HG02798 (cell line): ENCODE results near the gene MYOM3.

Experiments
- ATAC-seq: cut with Tn5 transposase; IDR thresholded peaks from one replicate; pipeline ENCODE4 v1.9.1; 2021; ENCODE audit warnings: mild to moderate bottlenecking; ENCODE audit not compliant: unreplicated experiment, poor library complexity

MYOM3 gene

DNA sequence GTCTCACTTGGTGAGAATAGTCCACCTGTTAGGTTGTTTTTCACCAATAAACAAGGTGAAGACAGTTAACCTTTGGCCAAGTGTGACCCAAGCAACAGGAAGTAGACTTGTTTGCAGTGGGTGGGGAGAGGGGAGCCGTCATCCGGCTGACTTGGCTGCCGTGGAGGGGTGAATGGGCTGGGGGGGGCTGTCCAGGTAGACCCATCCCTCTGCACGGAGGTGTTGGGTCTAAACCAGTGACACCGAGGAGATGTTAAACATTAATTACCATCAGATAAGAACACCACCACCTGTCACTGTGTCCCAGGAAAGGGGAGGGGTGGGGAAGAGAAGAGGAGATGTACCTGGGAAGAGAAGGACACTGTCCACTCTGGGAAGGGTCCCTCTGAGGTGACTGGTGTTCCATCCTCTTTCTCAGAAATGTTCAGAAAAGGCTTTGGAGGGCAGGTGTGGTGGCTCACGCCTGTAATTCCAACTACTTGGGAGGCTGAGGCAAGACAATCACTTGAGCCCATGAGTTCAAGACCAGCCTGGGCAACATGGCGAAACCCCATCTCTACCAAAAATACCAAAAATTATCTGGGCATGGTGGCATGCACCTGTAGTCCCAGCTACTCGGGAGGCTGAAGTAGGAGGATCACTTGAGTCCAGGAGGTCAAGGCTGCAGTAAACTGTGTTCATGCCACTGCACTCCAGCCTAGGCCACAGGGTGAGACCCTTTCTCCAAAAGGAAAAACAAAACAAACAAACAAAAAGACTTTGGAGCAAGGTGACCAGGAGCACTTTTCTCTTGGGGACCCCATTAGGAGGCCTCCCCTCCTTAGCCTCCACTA, 6.7 kb upstream of the MYOM3 start:
- no peak for ATAC-seq

DNA sequence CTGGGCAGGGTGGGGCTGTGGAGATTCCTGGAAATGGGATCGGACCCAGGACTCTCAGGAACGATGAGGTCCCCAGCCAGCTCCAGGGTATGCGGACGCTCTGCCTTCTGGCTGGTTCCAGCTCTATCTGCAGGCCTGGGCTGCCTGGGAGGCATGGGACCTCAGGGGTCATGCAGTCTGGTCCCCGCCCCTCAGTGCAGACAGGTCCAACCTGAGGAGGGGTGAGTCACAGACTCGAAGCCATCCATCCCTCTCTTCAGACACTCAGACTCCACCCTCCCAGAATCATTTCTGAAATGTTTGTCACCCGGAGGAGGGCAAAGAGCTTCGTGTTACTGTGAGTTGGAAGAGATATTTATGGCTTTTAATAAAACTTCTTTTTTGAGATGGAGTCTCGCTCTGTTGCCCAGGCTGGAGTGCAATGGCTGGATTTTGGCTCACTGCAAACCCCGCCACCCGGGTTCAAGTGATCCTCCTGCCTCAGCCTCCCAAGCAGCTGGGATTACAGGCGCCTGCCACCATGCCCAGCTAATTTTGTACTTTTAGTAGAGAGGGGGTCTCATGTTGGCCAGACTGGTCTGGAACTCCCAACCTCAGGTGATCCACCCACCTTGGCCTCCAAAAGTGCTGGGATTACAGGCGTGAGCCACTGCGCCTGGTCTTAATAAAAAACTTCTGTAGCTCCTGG, 5.9 kb upstream of the MYOM3 start:
- ATAC-seq: no peak

GRCh38 chr1:24117132-24117531, 5.2 kb upstream of the MYOM3 start:
- ATAC-seq: no peak

- no peak for ATAC-seq
Observed at GRCh38 chr1:24114753-24115152, 2.8 kb upstream of the MYOM3 start.

- ATAC-seq: no peak
Observed at GRCh38 chr1:24113641-24114033, 1.7 kb upstream of the MYOM3 start.

DNA sequence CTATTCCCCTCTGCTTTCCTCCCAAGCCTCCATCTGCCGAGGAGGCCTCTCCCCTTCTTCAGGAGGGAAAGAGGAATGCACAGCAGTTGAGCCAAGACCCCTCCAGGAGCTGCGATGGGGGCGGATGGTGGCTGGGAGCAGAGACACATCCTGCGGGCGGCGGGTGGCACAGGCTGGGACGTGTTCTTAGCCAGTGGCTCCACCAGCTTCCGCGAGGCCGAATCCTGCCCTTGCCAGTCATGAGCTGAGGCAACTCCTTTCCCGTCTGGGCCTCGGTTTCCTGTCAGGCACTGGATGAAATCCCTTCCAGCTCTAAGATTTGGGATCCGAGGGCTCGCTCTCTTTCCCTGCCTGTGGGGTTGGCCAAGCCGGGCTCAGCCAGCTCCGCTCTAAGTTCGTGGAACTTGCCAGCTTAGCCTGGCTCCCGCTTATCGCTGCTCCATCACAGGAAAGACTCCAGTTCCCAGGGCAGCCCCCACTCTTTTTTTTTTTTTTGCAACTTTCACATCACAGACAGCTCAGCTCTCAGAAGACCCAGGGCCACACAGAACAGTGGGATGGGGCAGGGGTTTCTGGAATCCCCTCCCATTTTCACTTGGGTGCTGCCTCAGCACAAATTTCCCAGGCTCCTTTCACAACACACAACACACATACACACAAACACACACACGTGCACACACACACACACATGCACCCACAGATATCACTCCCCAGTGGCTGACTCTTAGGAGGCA, 506 bp downstream of the MYOM3 start:
- no peak for ATAC-seq

- no peak for ATAC-seq
Observed at GRCh38 chr1:24110642-24111261, 1.2 kb downstream of the MYOM3 start.

- ATAC-seq: no peak
Observed at GRCh38 chr1:24109686-24110475, 2.1 kb downstream of the MYOM3 start.

DNA sequence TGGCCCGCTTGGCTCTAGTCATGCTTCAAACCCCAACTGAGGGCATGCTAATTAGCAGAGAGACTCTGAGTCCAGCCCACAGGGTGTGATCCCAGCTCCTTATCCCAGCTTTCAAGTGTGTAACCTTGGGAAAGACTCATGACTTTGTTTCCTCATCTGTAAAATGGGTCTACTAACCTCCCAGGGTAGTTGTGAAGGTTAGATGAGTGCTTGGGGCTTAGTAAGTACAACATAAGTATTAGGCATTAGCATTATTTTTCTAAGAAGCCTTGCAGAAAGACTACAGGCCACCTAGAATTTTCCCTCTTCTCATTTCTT, 2.8 kb downstream of the MYOM3 start:
- no peak for ATAC-seq

GRCh38 chr1:24108334-24109165, 3.4 kb downstream of the MYOM3 start:
- ATAC-seq: no peak

DNA sequence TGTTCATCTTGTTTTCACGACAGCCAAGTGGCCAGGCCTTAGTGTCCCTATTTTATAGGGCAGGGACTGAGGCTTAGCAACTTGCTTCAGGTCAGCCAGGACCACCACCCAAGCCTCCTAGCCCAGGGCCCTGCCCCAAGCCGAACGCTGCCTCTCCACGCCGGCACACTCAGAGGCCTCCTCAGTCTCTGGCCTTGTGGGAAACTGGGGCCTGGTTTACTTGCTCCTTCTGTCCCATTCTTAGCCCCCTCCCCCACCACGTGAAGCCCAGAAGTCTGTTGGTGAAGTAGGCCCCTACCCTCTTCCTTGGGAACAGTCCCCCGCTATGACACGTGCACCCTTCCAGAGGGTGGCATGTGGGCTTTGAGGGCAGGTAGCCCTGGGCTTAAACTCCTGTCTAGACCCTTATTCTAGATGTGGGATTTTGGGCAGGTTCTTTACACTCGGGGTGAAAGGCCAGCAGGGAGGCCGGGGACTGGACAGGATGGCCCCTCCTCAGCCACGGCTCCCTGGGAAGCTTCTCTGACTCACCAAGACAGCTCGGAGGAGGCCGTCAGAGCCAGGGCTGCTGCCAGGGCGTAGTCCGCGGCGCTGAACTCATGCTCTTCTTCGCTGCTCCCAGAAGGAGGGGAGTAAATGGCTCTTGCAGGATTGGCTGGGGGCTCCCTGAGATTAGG, 4.3 kb downstream of the MYOM3 start:
- ATAC-seq: no peak

GRCh38 chr1:24105368-24106160, 6.4 kb downstream of the MYOM3 start:
- no peak for ATAC-seq

DNA sequence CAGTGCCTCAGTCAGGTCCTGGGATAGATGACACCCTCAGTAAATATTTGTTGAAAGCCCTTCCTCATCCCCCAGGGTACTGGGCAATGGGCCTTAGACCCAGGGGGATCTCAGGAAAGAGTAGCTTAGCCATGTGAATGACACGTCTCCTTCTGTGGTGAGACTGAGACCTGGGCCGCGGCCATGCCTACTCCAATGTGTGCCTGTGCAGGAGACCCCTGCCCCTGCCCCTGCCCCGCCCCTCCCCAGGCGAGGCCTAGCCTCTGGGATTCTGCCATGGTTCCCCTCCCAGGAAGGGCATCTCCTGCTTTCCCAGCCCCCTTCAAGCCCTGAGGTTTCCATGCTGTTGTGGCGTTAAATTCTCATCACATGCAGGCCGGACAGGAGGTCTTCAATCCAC, 7.1 kb downstream of the MYOM3 start:
- no peak for ATAC-seq

- ATAC-seq: no peak
Observed at GRCh38 chr1:24103879-24104278, 8.1 kb downstream of the MYOM3 start.

GRCh38 chr1:24103408-24103807, 8.5 kb downstream of the MYOM3 start:
- ATAC-seq: no peak

DNA sequence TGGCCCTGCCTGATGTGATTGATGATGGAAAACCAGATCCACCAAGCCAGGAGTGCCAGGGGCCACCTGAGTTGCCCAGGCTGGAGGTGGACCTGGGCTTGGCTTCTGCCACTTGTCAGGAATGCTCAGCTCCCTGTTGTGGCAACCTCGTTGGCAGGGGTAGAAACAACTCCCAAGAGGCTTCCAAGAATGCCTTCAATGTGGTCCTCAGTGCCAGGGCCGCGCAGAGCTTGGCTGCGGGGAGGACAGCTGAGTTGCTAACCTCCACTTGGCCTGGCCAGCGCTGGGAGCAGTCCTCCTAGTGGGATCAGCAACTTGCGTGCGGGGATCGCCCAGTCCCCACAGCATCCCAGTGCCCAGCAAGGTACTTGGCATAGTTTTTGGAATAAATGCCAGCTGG, 9.0 kb downstream of the MYOM3 start:
- no peak for ATAC-seq

DNA sequence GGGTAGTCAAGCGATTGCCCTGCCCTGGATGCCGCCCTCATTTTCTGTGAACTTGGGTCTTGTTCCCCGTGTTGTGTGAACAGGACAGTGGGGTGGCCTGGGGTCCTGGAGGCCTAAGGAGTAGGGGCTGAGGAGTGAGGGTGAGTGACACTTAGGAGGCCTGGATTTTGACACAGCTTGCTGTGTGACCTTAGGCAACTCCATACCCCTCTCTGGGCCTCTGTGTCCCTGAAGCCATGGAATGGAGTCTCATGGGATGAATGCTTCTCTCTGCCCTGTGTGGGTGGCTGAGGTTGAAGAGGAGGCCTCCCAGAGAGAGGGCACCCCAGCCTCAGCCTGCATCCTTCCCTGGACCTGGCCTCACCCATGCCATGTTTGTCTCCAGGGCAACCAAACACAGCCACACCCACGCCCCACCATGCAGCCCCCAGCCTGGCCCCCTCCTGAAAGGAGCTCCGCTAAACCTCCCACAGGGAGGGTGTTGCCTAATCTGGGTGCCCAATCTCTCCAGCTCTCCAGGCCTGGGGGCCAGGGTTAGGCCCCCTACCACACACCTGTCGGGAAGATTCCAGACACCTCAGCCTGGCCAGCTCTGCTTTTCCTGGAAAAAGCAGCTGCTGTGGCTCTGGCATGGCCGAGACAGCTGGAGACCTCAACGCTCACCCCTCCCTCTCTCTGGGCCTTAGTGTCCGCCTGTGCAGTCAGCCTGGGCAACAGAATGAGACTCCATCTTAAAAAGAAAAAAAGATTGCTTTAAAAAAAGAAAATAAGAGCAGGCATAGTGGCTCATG, 9.9 kb downstream of the MYOM3 start:
- no peak for ATAC-seq
